Bronchial epithelial cell (primary cell): ENCODE measurements around the gene SRXN1. TPM values are rescaled to one million over a fixed set of nuclear protein-coding genes. Genes with fewer than 3 reads are reported as not detected.
"Not testable (repeated sequence)": the region's sequence is repeated elsewhere in the genome, so short reads cannot be mapped to it uniquely, and the experiment has no call there.

ENCODE experiments used
- DNase-seq: peaks from one replicate; pipeline ENCODE4 v3.0.0-alpha.2; 2010; ENCODE audit warnings: low read depth
- FAIRE-seq: peaks from 2 replicates; lab custom pipeline; 2011; peaks lifted over from hg19 to GRCh38; lab: Jason Lieb, UNC
- H3K27me3 ChIP-seq: 2 replicates; pipeline ENCODE4 v1.5.1; 2011; ENCODE audit warnings: low read length; ENCODE audit not compliant: control insufficient read depth, insufficient read depth
- H3K36me3 ChIP-seq: 2 replicates; pipeline ENCODE4 v1.5.1; 2011; ENCODE audit warnings: low read length; ENCODE audit not compliant: control insufficient read depth, insufficient read depth
- H3K4me3 ChIP-seq: 2 replicates; pipeline ENCODE4 v1.5.1; 2011; ENCODE audit warnings: mild to moderate bottlenecking, low read depth, low read length, control low read depth
- total RNA-seq: library from RNA; depleted of rRNA; stranded (reverse); fragments of >200 nt; gene quantifications from 2 replicates; pipeline ENCODE4 v1.2.1, GENCODE V29; 2014
- TF ChIP-seq, protein P1 (sequence below): IDR thresholded peaks from 2 replicates; pipeline ENCODE4 v1.5.1; 2011; ENCODE audit warnings: mild to moderate bottlenecking, moderate library complexity, low read length, control low read depth, inconsistent platforms; ENCODE audit not compliant: insufficient read depth, severe bottlenecking

The SRXN1 gene
- total RNA-seq, 1 donor from 2014 or later = 146 TPM

DNA sequence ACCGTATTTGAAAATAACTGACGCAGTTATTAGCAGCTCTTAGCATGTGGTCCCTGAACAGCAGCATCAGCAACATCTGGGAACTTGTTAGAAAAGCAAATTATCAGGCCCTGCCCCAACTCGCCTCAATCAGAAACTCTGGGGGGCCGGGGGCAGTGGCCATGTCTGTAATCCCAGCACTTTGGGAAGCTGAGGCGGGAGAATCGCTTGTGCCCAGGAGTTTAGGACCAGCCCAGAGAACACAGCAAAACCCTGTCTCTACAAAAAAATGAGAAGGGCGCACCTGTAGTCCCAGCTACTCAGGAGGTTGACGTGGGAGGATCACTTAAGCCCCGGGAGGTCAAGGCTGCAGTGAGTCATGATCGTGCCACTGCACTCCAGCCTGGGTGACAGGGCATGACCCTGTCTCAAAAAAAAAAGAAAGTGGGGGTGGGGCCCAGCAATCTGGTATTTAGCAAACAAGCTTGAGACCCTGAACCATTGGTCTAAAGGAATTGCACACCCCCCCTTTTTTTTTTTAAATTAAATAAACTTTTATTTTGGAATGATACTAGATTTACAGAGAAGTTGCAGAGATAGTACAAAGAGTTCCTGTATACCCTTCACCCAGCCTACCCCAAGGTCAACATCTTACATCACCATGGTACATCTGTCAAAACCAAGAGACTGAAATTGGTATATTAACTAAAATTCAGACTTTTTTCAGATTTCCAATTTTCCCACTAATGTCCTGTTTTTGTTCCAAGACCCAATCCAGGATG lies 6.7 kb downstream of the SRXN1 start:
- H3K27me3 ChIP-seq = peaks cover 2% of the 10 kb centered on the region
- no peak for DNase-seq
- no peak overlapping the region for H3K4me3 ChIP-seq
- TF ChIP-seq, protein P1, sequence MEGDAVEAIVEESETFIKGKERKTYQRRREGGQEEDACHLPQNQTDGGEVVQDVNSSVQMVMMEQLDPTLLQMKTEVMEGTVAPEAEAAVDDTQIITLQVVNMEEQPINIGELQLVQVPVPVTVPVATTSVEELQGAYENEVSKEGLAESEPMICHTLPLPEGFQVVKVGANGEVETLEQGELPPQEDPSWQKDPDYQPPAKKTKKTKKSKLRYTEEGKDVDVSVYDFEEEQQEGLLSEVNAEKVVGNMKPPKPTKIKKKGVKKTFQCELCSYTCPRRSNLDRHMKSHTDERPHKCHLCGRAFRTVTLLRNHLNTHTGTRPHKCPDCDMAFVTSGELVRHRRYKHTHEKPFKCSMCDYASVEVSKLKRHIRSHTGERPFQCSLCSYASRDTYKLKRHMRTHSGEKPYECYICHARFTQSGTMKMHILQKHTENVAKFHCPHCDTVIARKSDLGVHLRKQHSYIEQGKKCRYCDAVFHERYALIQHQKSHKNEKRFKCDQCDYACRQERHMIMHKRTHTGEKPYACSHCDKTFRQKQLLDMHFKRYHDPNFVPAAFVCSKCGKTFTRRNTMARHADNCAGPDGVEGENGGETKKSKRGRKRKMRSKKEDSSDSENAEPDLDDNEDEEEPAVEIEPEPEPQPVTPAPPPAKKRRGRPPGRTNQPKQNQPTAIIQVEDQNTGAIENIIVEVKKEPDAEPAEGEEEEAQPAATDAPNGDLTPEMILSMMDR = no peak
- no peak for FAIRE-seq
- peaks cover 34% of the 10 kb centered on the region for H3K36me3 ChIP-seq

DNA sequence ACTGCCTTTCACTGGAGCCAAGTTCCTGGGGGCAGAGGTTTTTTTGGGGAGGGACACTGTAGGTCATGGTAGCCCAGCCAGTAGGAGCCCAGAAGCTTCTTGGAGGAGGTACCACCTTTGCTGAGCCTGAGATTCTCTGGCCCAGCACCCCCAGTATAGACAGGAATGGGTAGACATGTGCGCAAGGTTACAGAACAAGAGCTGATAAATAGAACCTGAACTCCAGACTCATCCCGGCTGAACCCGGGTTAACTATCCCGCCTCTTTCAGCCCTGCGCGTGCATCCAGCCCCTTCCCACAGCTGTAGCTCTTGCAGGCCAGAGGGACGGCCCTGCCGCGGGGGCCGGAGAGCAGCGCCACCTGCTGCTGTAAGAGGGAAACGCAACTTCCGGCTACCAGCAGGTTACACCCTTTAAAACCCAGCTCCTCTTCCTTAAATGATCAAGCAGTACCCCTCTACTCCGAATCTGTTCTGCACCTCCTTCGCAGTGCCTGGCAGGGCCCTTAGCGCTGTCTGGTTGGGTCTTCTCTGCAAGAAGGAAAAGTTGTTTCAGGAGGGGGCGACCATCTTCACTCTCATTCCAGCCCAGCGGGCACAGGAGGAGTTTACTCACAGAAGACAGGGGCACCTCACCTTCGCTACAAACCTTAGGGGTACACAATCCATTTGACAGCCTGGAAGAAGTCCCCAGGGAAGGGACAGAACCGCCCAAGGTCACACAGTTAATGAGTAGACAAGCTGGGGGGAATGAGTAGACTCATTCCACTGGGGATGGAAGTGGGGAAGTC lies 7.5 kb downstream of the SRXN1 start:
- TF ChIP-seq, protein P1 = peak; percentile 97
- H3K27me3 ChIP-seq = peaks cover 2% of the 10 kb centered on the region
- FAIRE-seq = no peak
- H3K4me3 ChIP-seq = no peak overlapping the region
- H3K36me3 ChIP-seq = peaks cover 28% of the 10 kb centered on the region
- DNase-seq = peak; percentile 39

DNA sequence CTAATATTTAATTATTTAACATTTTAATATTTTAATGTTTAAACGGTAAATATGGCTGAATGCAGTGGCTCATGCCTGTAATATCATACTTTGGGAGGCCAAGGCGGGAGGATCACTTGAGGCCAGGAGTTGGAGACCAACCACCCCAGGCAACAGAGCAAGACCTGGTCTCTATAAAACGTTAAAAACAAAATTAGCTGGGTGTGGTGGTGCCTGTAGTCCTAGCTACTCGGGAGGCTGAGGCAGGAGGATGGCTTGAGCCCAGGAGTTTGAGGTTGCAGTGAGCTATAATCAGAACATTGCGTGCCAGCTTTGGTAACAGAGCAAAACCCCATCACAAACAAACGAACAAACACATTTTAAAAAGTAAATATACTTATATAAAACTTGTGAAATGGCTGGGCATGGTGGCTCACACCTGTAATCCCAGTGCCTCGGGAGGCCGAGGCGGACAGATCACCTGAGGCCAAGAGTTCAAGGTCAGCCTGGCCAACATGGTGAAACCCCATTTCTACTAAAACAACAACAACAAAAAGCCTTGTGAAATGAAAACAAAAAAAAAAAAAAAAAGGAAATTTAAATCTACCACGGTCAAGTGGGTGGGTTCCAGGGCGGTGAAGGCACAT lies 8.2 kb downstream of the SRXN1 start:
- TF ChIP-seq, protein P1 = no peak
- Histone ChIP-seq H3K36me3 (peaks cover 21% of the 10 kb centered on the region), H3K27me3 (peaks cover 2% of the 10 kb centered on the region), H3K4me3 (no peak overlapping the region)
- DNase-seq (no peak), FAIRE-seq (no peak)

DNA sequence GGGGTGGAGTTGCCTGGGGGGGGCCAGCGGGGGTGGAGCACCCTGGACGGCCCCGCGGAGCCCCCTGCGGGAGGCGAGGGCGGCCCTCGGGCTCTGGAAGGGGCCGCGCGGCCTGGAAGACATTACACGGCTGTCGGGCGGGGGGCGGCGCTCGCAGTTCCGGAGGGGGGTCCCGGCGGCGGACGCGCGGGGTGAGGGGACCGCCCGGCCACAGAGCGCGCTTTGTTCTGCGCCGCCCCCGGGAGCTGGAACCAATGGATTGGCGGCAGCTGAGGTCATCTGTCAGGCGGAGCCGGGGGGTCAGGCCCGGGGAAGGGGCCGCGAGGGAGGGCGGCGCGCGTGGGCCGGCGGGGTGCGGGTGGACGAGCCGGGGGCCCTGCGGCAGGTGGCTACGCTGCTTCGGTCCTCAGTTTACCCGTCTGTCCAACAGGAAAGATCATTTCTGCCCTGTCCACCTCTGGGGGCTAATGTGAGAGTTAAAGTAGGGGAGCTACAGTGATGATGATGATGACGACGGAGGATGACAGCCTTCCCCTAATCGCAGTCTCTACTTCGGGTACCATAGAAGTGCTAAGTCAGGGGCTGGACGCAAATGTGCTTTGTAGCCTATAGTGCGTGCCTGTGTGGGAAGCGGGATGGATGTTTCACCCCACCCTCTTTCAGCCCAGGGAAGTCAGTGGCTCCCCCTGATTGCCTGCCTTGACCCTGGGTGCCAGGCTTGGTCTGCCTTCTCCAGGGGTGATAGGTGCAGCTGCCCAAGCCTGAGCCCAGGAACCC lies 10.4 kb downstream of the SRXN1 start:
- Histone ChIP-seq H3K27me3 (peaks cover 2% of the 10 kb centered on the region), H3K36me3 (peaks cover 6% of the 10 kb centered on the region), H3K4me3 (no peak overlapping the region)
- DNase-seq = no peak
- TF ChIP-seq, protein P1 = no peak
- FAIRE-seq = no peak

DNA sequence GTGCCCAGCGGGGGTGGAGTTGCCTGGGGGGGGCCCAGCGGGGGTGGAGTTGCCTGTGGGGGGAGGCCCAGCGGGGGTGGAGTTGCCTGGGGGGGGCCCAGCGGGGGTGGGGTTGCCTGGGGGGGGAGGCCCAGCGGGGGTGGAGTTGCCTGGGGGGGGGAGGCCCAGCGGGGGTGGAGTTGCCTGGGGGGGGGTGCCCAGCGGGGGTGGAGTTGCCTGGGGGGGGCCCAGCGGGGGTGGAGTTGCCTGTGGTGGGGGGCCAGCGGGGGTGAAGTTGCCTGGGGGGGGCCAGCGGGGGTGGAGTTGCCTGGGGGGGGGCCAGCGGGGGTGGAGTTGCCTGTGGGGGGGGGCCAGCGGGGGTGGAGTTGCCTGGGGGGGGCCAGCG lies 11.0 kb downstream of the SRXN1 start:
- H3K4me3 ChIP-seq, H3K27me3 ChIP-seq, FAIRE-seq, DNase-seq, H3K36me3 ChIP-seq: not testable (repeated sequence)
